GM23338 (cell line): ENCODE results near the gene KLHL21. TPM values are rescaled to one million over a fixed set of nuclear protein-coding genes. Genes with fewer than 3 reads are reported as not detected.

Experiments
- ATAC-seq: fragments of 200-7000 bp; cut with Tn5 transposase; 3 replicates; pipeline ENCODE4 v1.9.1; 2020
- DNase-seq: peaks from one replicate; pipeline ENCODE4 v3.0.0-alpha.2; 2015; ENCODE audit warnings: low spot score
- H2AFZ ChIP-seq: fragments of 200-600 bp; sonication (generic); 2 replicates; pipeline ENCODE4 v1.8.0; 2016; ENCODE audit warnings: antibody characterized with exemption, mild to moderate bottlenecking, moderate library complexity
- H3F3A ChIP-seq: fragments of 200-600 bp; sonication (generic); replicated peaks from 2 replicates; pipeline ENCODE4 v1.8.0; 2017; ENCODE audit warnings: antibody characterized with exemption, mixed run types, low read depth
- H3K27ac ChIP-seq: fragments of 200-600 bp; sonication (generic); 2 replicates; pipeline ENCODE4 v1.6.1; 2016; ENCODE audit warnings: low read depth
- H3K27me3 ChIP-seq: fragments of 200-600 bp; sonication (generic); 2 replicates; pipeline ENCODE4 v1.8.0; 2016; ENCODE audit warnings: mild to moderate bottlenecking, mixed run types, moderate library complexity; ENCODE audit not compliant: insufficient read depth
- H3K36me3 ChIP-seq: fragments of 200-600 bp; sonication (generic); 2 replicates; pipeline ENCODE4 v1.8.0; 2016; ENCODE audit warnings: mild to moderate bottlenecking; ENCODE audit not compliant: insufficient read depth
- H3K4me1 ChIP-seq: fragments of 200-600 bp; sonication (generic); 2 replicates; pipeline ENCODE4 v1.8.0; 2016; ENCODE audit warnings: mild to moderate bottlenecking, moderate library complexity; ENCODE audit not compliant: insufficient read depth
- H3K4me2 ChIP-seq: fragments of 200-600 bp; sonication (generic); 2 replicates; pipeline ENCODE4 v1.7.1; 2017; ENCODE audit warnings: mixed run types
- H3K4me3 ChIP-seq: fragments of 200-600 bp; sonication (generic); 2 replicates; pipeline ENCODE4 v1.6.1; 2016; ENCODE audit warnings: mixed run types
- H3K79me2 ChIP-seq: fragments of 200-600 bp; sonication (generic); replicated peaks from 2 replicates; pipeline ENCODE4 v1.8.0; 2017; ENCODE audit warnings: mild to moderate bottlenecking; ENCODE audit not compliant: insufficient read depth
- H3K9me2 ChIP-seq: fragments of 200-600 bp; sonication (generic); 2 replicates; pipeline ENCODE4 v1.8.0; 2017; ENCODE audit not compliant: insufficient read depth
- H4K20me1 ChIP-seq: fragments of 200-600 bp; sonication (generic); replicated peaks from 2 replicates; pipeline ENCODE4 v1.8.0; 2017; ENCODE audit warnings: mild to moderate bottlenecking; ENCODE audit not compliant: insufficient read depth
- H3K27ac Mint-ChIP-seq: 2 replicates; pipeline ENCODE4 v1.8.0; 2020; ENCODE audit warnings: inconsistent platforms, mild to moderate bottlenecking, moderate library complexity, mixed read lengths
- H3K27me3 Mint-ChIP-seq: 3 replicates; pipeline ENCODE4 v1.8.0; 2022; ENCODE audit warnings: low read depth, mild to moderate bottlenecking, moderate library complexity, mixed read lengths, inconsistent platforms; ENCODE audit not compliant: insufficient read depth, poor library complexity
- H3K36me3 Mint-ChIP-seq: 3 replicates; pipeline ENCODE4 v1.8.0; 2021; ENCODE audit warnings: low read depth, mild to moderate bottlenecking, inconsistent platforms, moderate library complexity, mixed read lengths
- H3K4me1 Mint-ChIP-seq: 3 replicates; pipeline ENCODE4 v1.8.0; 2020; ENCODE audit warnings: mild to moderate bottlenecking, inconsistent platforms, mixed read lengths
- H3K4me3 Mint-ChIP-seq: 3 replicates; pipeline ENCODE4 v1.8.0; 2021; ENCODE audit warnings: moderate library complexity, mild to moderate bottlenecking, inconsistent platforms, mixed read lengths
- H3K9me3 Mint-ChIP-seq: 3 replicates; pipeline ENCODE4 v1.8.0; 2020; ENCODE audit warnings: moderate library complexity, mild to moderate bottlenecking, inconsistent platforms, mixed read lengths
- EZH2 ChIP-seq: fragments of 200-600 bp; sonication (generic); IDR thresholded peaks from one replicate; pipeline ENCODE4 v1.8.0; 2017; ENCODE audit warnings: antibody characterized with exemption, mild to moderate bottlenecking, low read depth; ENCODE audit not compliant: unreplicated experiment
- EZH2phosphoT487 ChIP-seq: fragments of 200-600 bp; sonication (generic); IDR thresholded peaks from one replicate; pipeline ENCODE4 v1.8.1; 2018; ENCODE audit warnings: antibody characterized with exemption; ENCODE audit not compliant: unreplicated experiment
- JUNB ChIP-seq: IDR thresholded peaks from one replicate; pipeline ENCODE4 v1.6.1; 2016; ENCODE audit warnings: antibody characterized with exemption; ENCODE audit not compliant: unreplicated experiment
- POLR2AphosphoS5 ChIP-seq: IDR thresholded peaks from 2 replicates; pipeline ENCODE4 v1.6.1; 2016; ENCODE audit warnings: antibody characterized with exemption, low read depth
- STAT1 ChIP-seq: IDR thresholded peaks from one replicate; pipeline ENCODE4 v1.6.1; 2016; ENCODE audit warnings: antibody characterized with exemption; ENCODE audit not compliant: unreplicated experiment
- ZNF114 ChIP-seq: fragments of 250-450 bp; sonication (Bioruptor Pico); IDR thresholded peaks from 2 replicates; pipeline ENCODE4 v1.5.0; 2020; ENCODE audit warnings: mild to moderate bottlenecking, moderate library complexity
- ZNF331 ChIP-seq: fragments of 250-450 bp; sonication (Bioruptor Pico); IDR thresholded peaks from 2 replicates; pipeline ENCODE4 v1.5.0; 2020; ENCODE audit warnings: low read depth, mild to moderate bottlenecking, moderate library complexity
- polyA plus RNA-seq: library from polyadenylated mRNA; unstranded; fragments of >200 nt; fragmentation: Nextera tagmentation; extraction: Ambion mirVana; gene quantifications from 2 replicates; pipeline ENCODE4 v1.2.1, GENCODE V29; 2016
- total RNA-seq: library from RNA; depleted of rRNA; stranded (reverse); fragments of >200 nt; shearing (Covaris generic); gene quantifications from 2 replicates; pipeline ENCODE4 v1.2.3, GENCODE V29; 2014
- TF ChIP-seq, protein P1 (sequence below): fragments of 250-450 bp; sonication (Bioruptor Pico); IDR thresholded peaks from 2 replicates; pipeline ENCODE4 v1.5.0; 2020; ENCODE audit warnings: mild to moderate bottlenecking, moderate library complexity
- TF ChIP-seq, protein P2 (sequence below): IDR thresholded peaks from one replicate; pipeline ENCODE4 v1.6.1; 2018; ENCODE audit warnings: antibody characterized with exemption; ENCODE audit not compliant: unreplicated experiment
- TF ChIP-seq, protein P3 (sequence below), 2 experiments: fragments of 200-600 bp in 1 of 2; sonication (generic) in 1 of 2; conservative IDR thresholded peaks; 2 replicates each; pipeline versions ENCODE4 v1.5.1 to v1.6.1; 2016 to 2017; ENCODE audit warnings: antibody characterized with exemption in 2 of 2, low read depth in 2 of 2, mild to moderate bottlenecking in 2 of 2, moderate library complexity in 1 of 2

Gene KLHL21
- total and polyA plus RNA-seq, 2 experiments from 2014 or later = 7.3 to 35.9 TPM

DNA sequence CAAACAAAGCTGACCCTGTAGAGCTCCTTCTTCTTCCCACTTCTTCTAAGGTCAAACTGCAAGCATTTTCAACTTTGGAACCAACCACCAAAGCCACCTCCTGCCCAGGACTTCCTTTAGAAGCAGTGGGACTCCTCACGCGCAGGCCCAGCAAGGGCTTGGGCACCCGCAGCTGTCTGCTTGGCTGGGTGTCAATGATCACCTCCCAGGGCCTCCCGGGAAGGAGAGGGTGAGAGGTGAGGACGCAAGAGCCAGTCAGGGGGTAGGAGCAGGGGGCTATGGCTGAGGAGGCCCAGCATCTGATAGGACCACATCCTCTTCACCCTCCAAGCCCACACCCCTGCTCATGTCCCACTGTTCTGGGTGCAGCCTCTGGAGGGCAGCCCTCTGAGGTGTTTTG is 10.2 kb downstream of the KLHL21 start (continued):
- TF ChIP-seq, protein P1, sequence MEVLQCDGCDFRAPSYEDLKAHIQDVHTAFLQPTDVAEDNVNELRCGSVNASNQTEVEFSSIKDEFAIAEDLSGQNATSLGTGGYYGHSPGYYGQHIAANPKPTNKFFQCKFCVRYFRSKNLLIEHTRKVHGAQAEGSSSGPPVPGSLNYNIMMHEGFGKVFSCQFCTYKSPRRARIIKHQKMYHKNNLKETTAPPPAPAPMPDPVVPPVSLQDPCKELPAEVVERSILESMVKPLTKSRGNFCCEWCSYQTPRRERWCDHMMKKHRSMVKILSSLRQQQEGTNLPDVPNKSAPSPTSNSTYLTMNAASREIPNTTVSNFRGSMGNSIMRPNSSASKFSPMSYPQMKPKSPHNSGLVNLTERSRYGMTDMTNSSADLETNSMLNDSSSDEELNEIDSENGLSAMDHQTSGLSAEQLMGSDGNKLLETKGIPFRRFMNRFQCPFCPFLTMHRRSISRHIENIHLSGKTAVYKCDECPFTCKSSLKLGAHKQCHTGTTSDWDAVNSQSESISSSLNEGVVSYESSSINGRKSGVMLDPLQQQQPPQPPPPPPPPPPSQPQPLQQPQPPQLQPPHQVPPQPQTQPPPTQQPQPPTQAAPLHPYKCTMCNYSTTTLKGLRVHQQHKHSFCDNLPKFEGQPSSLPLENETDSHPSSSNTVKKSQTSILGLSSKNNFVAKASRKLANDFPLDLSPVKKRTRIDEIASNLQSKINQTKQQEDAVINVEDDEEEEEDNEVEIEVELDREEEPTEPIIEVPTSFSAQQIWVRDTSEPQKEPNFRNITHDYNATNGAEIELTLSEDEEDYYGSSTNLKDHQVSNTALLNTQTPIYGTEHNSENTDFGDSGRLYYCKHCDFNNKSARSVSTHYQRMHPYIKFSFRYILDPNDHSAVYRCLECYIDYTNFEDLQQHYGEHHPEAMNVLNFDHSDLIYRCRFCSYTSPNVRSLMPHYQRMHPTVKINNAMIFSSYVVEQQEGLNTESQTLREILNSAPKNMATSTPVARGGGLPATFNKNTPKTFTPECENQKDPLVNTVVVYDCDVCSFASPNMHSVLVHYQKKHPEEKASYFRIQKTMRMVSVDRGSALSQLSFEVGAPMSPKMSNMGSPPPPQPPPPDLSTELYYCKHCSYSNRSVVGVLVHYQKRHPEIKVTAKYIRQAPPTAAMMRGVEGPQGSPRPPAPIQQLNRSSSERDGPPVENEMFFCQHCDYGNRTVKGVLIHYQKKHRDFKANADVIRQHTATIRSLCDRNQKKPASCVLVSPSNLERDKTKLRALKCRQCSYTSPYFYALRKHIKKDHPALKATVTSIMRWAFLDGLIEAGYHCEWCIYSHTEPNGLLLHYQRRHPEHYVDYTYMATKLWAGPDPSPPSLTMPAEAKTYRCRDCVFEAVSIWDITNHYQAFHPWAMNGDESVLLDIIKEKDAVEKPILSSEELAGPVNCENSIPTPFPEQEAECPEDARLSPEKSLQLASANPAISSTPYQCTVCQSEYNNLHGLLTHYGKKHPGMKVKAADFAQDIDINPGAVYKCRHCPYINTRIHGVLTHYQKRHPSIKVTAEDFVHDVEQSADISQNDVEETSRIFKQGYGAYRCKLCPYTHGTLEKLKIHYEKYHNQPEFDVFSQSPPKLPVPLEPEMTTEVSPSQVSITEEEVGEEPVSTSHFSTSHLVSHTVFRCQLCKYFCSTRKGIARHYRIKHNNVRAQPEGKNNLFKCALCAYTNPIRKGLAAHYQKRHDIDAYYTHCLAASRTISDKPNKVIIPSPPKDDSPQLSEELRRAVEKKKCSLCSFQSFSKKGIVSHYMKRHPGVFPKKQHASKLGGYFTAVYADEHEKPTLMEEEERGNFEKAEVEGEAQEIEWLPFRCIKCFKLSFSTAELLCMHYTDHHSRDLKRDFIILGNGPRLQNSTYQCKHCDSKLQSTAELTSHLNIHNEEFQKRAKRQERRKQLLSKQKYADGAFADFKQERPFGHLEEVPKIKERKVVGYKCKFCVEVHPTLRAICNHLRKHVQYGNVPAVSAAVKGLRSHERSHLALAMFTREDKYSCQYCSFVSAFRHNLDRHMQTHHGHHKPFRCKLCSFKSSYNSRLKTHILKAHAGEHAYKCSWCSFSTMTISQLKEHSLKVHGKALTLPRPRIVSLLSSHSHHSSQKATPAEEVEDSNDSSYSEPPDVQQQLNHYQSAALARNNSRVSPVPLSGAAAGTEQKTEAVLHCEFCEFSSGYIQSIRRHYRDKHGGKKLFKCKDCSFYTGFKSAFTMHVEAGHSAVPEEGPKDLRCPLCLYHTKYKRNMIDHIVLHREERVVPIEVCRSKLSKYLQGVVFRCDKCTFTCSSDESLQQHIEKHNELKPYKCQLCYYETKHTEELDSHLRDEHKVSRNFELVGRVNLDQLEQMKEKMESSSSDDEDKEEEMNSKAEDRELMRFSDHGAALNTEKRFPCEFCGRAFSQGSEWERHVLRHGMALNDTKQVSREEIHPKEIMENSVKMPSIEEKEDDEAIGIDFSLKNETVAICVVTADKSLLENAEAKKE (CRISPR knock-in tag) = no peak

DNA sequence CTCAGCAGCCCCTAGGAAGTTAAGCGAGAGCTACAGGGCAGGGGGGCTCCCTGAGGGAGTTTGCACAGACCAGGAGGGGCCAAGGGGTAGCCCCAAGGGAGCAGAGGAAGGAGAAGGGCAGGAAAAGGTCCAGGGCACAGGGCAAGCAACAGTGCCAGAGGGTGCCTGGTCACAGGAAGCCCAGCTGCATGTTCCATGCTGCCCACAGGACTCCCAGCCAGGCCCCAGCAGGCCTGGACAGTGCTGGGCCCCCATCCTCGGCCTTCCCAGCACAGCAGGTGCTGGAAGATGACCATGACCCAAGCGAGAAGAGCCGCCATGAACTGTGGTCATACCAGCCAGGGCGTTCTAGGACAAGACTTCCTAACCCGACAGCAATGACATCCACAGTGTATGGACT is 11.0 kb downstream of the KLHL21 start:
- H3K9me2 ChIP-seq = no peaks in the 10 kb centered on the region
- peaks cover 9% of the 10 kb centered on the region; the same call in 1 of the 2 replicates for H3K36me3 ChIP-seq
- TF ChIP-seq ZNF331 (CRISPR knock-in tag) = no peak
- no peak for TF ChIP-seq STAT1
- no peak for TF ChIP-seq ZNF114 (CRISPR knock-in tag)
- TF ChIP-seq EZH2phosphoT487 = no peak
- TF ChIP-seq, protein P2, sequence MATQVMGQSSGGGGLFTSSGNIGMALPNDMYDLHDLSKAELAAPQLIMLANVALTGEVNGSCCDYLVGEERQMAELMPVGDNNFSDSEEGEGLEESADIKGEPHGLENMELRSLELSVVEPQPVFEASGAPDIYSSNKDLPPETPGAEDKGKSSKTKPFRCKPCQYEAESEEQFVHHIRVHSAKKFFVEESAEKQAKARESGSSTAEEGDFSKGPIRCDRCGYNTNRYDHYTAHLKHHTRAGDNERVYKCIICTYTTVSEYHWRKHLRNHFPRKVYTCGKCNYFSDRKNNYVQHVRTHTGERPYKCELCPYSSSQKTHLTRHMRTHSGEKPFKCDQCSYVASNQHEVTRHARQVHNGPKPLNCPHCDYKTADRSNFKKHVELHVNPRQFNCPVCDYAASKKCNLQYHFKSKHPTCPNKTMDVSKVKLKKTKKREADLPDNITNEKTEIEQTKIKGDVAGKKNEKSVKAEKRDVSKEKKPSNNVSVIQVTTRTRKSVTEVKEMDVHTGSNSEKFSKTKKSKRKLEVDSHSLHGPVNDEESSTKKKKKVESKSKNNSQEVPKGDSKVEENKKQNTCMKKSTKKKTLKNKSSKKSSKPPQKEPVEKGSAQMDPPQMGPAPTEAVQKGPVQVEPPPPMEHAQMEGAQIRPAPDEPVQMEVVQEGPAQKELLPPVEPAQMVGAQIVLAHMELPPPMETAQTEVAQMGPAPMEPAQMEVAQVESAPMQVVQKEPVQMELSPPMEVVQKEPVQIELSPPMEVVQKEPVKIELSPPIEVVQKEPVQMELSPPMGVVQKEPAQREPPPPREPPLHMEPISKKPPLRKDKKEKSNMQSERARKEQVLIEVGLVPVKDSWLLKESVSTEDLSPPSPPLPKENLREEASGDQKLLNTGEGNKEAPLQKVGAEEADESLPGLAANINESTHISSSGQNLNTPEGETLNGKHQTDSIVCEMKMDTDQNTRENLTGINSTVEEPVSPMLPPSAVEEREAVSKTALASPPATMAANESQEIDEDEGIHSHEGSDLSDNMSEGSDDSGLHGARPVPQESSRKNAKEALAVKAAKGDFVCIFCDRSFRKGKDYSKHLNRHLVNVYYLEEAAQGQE = no peak
- TF ChIP-seq JUNB = no peak
- TF ChIP-seq EZH2 = no peak
- TF ChIP-seq, protein P3, sequence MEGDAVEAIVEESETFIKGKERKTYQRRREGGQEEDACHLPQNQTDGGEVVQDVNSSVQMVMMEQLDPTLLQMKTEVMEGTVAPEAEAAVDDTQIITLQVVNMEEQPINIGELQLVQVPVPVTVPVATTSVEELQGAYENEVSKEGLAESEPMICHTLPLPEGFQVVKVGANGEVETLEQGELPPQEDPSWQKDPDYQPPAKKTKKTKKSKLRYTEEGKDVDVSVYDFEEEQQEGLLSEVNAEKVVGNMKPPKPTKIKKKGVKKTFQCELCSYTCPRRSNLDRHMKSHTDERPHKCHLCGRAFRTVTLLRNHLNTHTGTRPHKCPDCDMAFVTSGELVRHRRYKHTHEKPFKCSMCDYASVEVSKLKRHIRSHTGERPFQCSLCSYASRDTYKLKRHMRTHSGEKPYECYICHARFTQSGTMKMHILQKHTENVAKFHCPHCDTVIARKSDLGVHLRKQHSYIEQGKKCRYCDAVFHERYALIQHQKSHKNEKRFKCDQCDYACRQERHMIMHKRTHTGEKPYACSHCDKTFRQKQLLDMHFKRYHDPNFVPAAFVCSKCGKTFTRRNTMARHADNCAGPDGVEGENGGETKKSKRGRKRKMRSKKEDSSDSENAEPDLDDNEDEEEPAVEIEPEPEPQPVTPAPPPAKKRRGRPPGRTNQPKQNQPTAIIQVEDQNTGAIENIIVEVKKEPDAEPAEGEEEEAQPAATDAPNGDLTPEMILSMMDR (conservative IDR thresholded peaks at IDR 0.05; ENCODE audit: low read depth in 2 of 2) = no peak
- TF ChIP-seq POLR2AphosphoS5 = no peak
- no peak overlapping the region for H3K4me3 ChIP-seq
- H3K27me3 ChIP-seq = no peaks in the 10 kb centered on the region
- DNase-seq = no peak
- no peak for ATAC-seq
- H3K79me2 ChIP-seq = peaks cover 4% of the 10 kb centered on the region
- H3F3A ChIP-seq = peaks cover 14% of the 10 kb centered on the region; the same call in 1 of the 2 replicates
- H3K27me3 Mint-ChIP-seq = peaks cover 14% of the 10 kb centered on the region
- H4K20me1 ChIP-seq = peaks cover 30% of the 10 kb centered on the region; the same call in 1 of the 2 replicates
- no peak overlapping the region for H3K4me3 Mint-ChIP-seq
- H3K9me3 Mint-ChIP-seq = no peaks in the 10 kb centered on the region
- H3K27ac ChIP-seq = no peak overlapping the region
- H3K36me3 Mint-ChIP-seq = peaks cover 48% of the 10 kb centered on the region
- H3K4me1 ChIP-seq = no peaks in the 10 kb centered on the region
- no peak overlapping the region for H2AFZ ChIP-seq
- no peak overlapping the region for H3K27ac Mint-ChIP-seq
- no peak overlapping the region for H3K4me2 ChIP-seq
- no peaks in the 10 kb centered on the region for H3K4me1 Mint-ChIP-seq
